HepG2 (cell line): ENCODE measurements around the gene TSPAN11. TPM values are rescaled to one million over a fixed set of nuclear protein-coding genes. Genes with fewer than 3 reads are reported as not detected.

ENCODE experiments used
- ATAC-seq: fragments of 200-7000 bp; cut with Tn5 transposase; 3 replicates; pipeline ENCODE4 v1.9.1; 2020; ENCODE audit warnings: mild to moderate bottlenecking, moderate library complexity
- BruUV-seq: library from RNA; stranded (reverse); fragments of 400-500 nt; replicated peaks from 2 replicates; lab custom pipeline; 2021; lab: Mats Ljungman, UMichigan
- CTCF ChIA-PET: fragments of 300-600 bp; formaldehyde crosslinking; extraction: SDS; loops from one replicate; lab custom pipeline; 2021; ENCODE audit warnings: low total read pairs, inconsistent platforms, low intra/inter-chr PET ratio; lab: Yijun Ruan, JAX
- POLR2A ChIA-PET: fragments of 350-600 bp; sonication (Branson Sonifier 250); formaldehyde crosslinking; loops from one replicate; lab custom pipeline; 2020; ENCODE audit warnings: antibody characterized with exemption, inconsistent platforms; lab: Yijun Ruan, JAX
- DNase-seq: peaks from one replicate; pipeline ENCODE4 v3.0.0-alpha.2; 2015; ENCODE audit warnings: low spot score
- FAIRE-seq: peaks from 3 replicates; lab custom pipeline; 2011; peaks lifted over from hg19 to GRCh38; lab: Jason Lieb, UNC
- H2AFZ ChIP-seq: one replicate; pipeline ENCODE4 v1.6.1; 2011; ENCODE audit warnings: low read length, inconsistent platforms
- H3K27ac ChIP-seq: fragments of 300-600 bp; 3 replicates; pipeline ENCODE4 v1.8.0; 2011; ENCODE audit warnings: mixed run types, mild to moderate bottlenecking, mixed read lengths, low read length, inconsistent platforms; ENCODE audit not compliant: insufficient read depth; ENCODE audit errors: extremely low read length
- H3K27me3 ChIP-seq, 2 experiments: fragments of 200-600 bp in 1 of 2; 2 replicates in 1 of 2; 3 replicates in 1 of 2; pipeline versions ENCODE4 v1.6.0 to v1.8.0; 2011; ENCODE audit warnings: low read length in 2 of 2, mild to moderate bottlenecking in 2 of 2, moderate library complexity in 2 of 2, inconsistent platforms in 1 of 2; ENCODE audit not compliant: insufficient read depth in 2 of 2, control insufficient read depth in 1 of 2
- H3K36me3 ChIP-seq, 2 experiments: fragments of 200-600 bp in 1 of 2; replicated peaks in 1 of 2; 2 replicates in 1 of 2; 3 replicates in 1 of 2; pipeline versions ENCODE4 v1.5.1 to v1.8.0; 2011; ENCODE audit warnings: low read length in 2 of 2, inconsistent platforms in 1 of 2; ENCODE audit not compliant: insufficient read depth in 2 of 2, control insufficient read depth in 1 of 2
- H3K4me1 ChIP-seq: 2 replicates; pipeline ENCODE4 v1.5.1; 2012; ENCODE audit warnings: low read length, inconsistent platforms; ENCODE audit not compliant: insufficient read depth
- H3K4me2 ChIP-seq: 2 replicates; pipeline ENCODE4 v1.6.0; 2011; ENCODE audit warnings: low read depth, low read length, inconsistent platforms
- H3K4me3 ChIP-seq, 3 experiments: fragments of 200-600 bp in 1 of 3; sonication (generic), shearing (Covaris generic) in 1 of 3; replicated peaks in 1 of 3; 2 replicates each; pipeline ENCODE4 v1.5.1; 2011 to 2016; ENCODE audit warnings: low read length in 3 of 3, inconsistent platforms in 2 of 3, low read depth in 2 of 3, mild to moderate bottlenecking in 2 of 3, control low read depth in 1 of 3, mixed read lengths in 1 of 3; ENCODE audit not compliant: insufficient read depth in 1 of 3
- H3K79me2 ChIP-seq: one replicate; pipeline ENCODE4 v1.6.1; 2011; ENCODE audit warnings: low read length, inconsistent platforms; ENCODE audit not compliant: insufficient read depth
- H3K9ac ChIP-seq: 2 replicates; pipeline ENCODE4 v1.6.0; 2011; ENCODE audit warnings: mild to moderate bottlenecking, low read depth, low read length, inconsistent platforms; ENCODE audit not compliant: insufficient read depth
- H3K9me3 ChIP-seq: 2 replicates; pipeline ENCODE4 v1.5.1; 2012; ENCODE audit warnings: mild to moderate bottlenecking, low read length
- H4K20me1 ChIP-seq: 2 replicates; pipeline ENCODE4 v1.6.0; 2011; ENCODE audit warnings: inconsistent platforms, mild to moderate bottlenecking, low read length, moderate library complexity; ENCODE audit not compliant: insufficient read depth
- CCAR2 ChIP-seq: fragments of 200-400 bp; formaldehyde crosslinking; optimal IDR thresholded peaks from 2 replicates; pipeline ENCODE3; 2018; ENCODE audit warnings: low read depth, mild to moderate bottlenecking, low read length, moderate library complexity
- TCF12 ChIP-seq, 2 experiments: fragments of 450-650 bp in 1 of 2; sonication (generic) in 1 of 2; formaldehyde crosslinking in 1 of 2; IDR thresholded peaks; 2 replicates each; pipeline versions ENCODE4 v1.6.1 to v1.8.0; 2017 to 2022; ENCODE audit warnings: antibody characterized with exemption in 1 of 2, mild to moderate bottlenecking in 1 of 2, missing genetic modification reagents in 1 of 2, moderate library complexity in 1 of 2
- ZKSCAN8 ChIP-seq: IDR thresholded peaks from 2 replicates; pipeline ENCODE4 v1.6.1; 2016; ENCODE audit warnings: borderline replicate concordance, missing genetic modification reagents, missing compliant biosample characterization
- ZMYM2 ChIP-seq: sonication (generic); formaldehyde crosslinking; IDR thresholded peaks from 2 replicates; pipeline ENCODE4 v1.8.0; 2022; ENCODE audit warnings: mild to moderate bottlenecking, missing genetic modification reagents
- ZNF232 ChIP-seq: sonication (generic); formaldehyde crosslinking; IDR thresholded peaks from 2 replicates; pipeline ENCODE4 v1.4.0; 2020; ENCODE audit warnings: missing genetic modification reagents, borderline replicate concordance
- ZNF234 ChIP-seq: sonication (generic); formaldehyde crosslinking; conservative IDR thresholded peaks from 2 replicates; pipeline ENCODE4 v1.5.1; 2020; ENCODE audit warnings: mild to moderate bottlenecking, missing genetic modification reagents
- WGBS: methylation state at CpG from one replicate; pipeline ENCODE4 v1.1.6; 2017; ENCODE audit warnings: low lambda C conversion rate; 5-methylcytosine and 5-hydroxymethylcytosine counted together
- in situ Hi-C: cut with HindIII; loops from 2 replicates; pipeline ENCODE4 v1.10.0; 2017; ENCODE audit warnings: low pct_unique_long_range_greater_than_20kb; ENCODE audit not compliant: extremely low pct_ligation_motif_present
- intact Hi-C: fragments of 100-400 bp; cut with micrococcal nuclease; formaldehyde crosslinking; loops from one replicate; pipeline ENCODE4 v1.10.0; 2022; ENCODE audit not compliant: unreplicated experiment
- polyA plus RNA-seq, 8 experiments: library from polyadenylated mRNA; depleted of rRNA in 3 of 8; stranded (reverse) in 7 of 8; unstranded in 1 of 8; fragments of >200 nt; fragmentation: Illumina TruSeq in 4 of 8; extraction: Trizol in 4 of 8; gene quantifications; 2 replicates each; pipeline versions ENCODE4 v1.2.1 to v1.2.3, GENCODE V29; 2011 to 2016; ENCODE audit warnings: low read depth in 4 of 8, missing spikeins in 1 of 8, mixed read lengths in 1 of 8; ENCODE audit not compliant: insufficient read depth in 1 of 8
- total RNA-seq, 5 experiments: library from RNA; depleted of rRNA; stranded (reverse); fragments of >200 nt; fragmentation: Illumina TruSeq; extraction: Trizol; gene quantifications; 2 replicates each; pipeline ENCODE4 v1.2.3, GENCODE V29; 2016; ENCODE audit warnings: low read depth in 1 of 5
- TF ChIP-seq, protein P1 (sequence below): sonication (generic); formaldehyde crosslinking; conservative IDR thresholded peaks from 2 replicates; pipeline ENCODE4 v1.4.0; 2020; ENCODE audit warnings: missing genetic modification reagents
- TF ChIP-seq, protein P2 (sequence below): IDR thresholded peaks from 2 replicates; pipeline ENCODE4 v1.6.1; 2016; ENCODE audit warnings: missing compliant biosample characterization, missing genetic modification reagents, borderline replicate concordance

The TSPAN11 gene
- total and polyA plus RNA-seq, 2 of the 13 experiments (the other 11 are each of a cell fraction or from before 2014, with no cell fraction given), result 0.01 to 0.07 TPM

DNA sequence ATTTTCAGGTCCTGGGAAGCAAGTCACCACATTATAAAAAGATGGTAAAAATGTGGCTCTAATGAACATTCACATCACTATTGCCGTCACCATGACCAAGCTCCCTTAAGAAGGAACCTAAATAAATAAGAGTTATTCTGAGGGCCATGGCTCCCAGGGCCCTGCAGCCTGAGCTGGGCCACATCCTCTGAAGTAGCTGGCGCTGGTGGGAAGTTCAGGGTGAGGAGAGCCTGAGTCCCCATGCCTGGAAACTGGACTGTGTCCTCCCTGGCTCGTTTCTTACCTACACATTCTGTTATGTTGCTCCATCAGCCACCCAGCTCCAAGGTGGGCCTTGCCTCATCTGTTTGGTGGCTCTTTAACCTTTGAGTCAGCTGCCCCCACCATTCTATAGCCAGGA, 42.5 kb downstream of the TSPAN11 start:
- ChIA-PET CTCF (no interaction called here), POLR2A (no interaction called here)
- H3K4me2 ChIP-seq, result no peak overlapping the region
- H3K27ac ChIP-seq, result no peak overlapping the region
- WGBS, result 29% methylated on average over 2 of the region's 3 CpGs
- no peak overlapping the region for H3K9ac ChIP-seq
- H3K36me3 ChIP-seq, result no peaks in the 10 kb centered on the region
- no peaks in the 10 kb centered on the region for H4K20me1 ChIP-seq
- no TSS peak for BruUV-seq
- TF ChIP-seq ZKSCAN8 (CRISPR knock-in tag), result no peak
- ATAC-seq, result no peak
- H3K9me3 ChIP-seq, result no peaks in the 10 kb centered on the region
- DNase-seq, result no peak
- in situ Hi-C loops, result no loop called here
- no peak for FAIRE-seq
- H3K4me3 ChIP-seq, result no peak overlapping the region
- H3K4me1 ChIP-seq, result no peaks in the 10 kb centered on the region
- intact Hi-C loops, result no loop called here
- no peak overlapping the region for H2AFZ ChIP-seq
- no peaks in the 10 kb centered on the region for H3K79me2 ChIP-seq
- peaks cover 5 to 50% of the 10 kb centered on the region in 2 experiments; a peak in 4 of 5 replicates for H3K27me3 ChIP-seq

DNA sequence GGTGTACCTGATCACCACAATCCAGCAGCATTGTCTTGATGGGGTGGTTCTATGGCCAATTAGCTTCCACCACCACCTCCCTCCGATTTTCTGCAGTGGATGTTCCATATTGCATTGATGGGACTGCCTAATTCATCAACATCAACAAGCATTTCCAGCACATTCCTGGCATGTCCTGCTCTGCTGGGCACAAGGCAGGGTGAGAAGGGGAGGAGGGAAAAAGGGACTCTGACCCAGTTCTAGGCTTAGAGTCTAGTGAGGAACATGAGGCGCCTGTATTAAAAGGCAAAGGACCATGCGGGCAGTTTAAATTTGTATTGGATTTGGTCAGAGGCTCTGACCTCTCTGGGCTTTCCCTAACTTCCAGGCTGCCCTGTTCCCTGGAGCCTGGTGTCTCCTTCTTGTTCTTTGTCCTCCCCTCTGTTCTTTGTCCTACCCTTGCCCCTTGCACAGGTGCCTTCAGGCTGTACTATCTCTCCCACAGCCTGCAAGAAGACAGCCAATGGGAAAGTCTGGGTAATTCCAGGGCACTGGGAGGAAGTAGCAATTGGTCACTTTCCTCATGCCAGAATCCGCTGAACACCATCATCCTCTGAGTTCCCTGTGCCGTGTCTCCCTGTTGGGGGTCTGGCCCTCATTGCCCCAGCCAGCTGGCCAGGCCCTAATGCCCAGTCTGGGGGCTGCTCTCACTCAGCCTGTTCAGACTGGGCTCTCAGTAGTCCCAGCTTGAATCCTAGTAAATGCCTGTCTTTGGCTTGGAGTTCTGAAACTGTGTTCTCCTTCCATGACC, 43.3 kb downstream of the TSPAN11 start:
- Histone ChIP-seq H3K36me3 (no peaks in the 10 kb centered on the region), H3K27ac (no peak overlapping the region), H3K9ac (no peak overlapping the region), H2AFZ (no peak overlapping the region), H3K4me1 (no peaks in the 10 kb centered on the region), H3K9me3 (no peaks in the 10 kb centered on the region), H3K4me2 (no peak overlapping the region), H3K27me3 (peaks cover 6 to 54% of the 10 kb centered on the region in 2 experiments; a peak in 4 of 5 replicates), H3K79me2 (no peaks in the 10 kb centered on the region), H3K4me3 (no peak overlapping the region), H4K20me1 (no peaks in the 10 kb centered on the region)
- WGBS, result 15% methylated on average over 5 of the region's 5 CpGs
- no peak for TF ChIP-seq CCAR2
- TF ChIP-seq, protein P1, sequence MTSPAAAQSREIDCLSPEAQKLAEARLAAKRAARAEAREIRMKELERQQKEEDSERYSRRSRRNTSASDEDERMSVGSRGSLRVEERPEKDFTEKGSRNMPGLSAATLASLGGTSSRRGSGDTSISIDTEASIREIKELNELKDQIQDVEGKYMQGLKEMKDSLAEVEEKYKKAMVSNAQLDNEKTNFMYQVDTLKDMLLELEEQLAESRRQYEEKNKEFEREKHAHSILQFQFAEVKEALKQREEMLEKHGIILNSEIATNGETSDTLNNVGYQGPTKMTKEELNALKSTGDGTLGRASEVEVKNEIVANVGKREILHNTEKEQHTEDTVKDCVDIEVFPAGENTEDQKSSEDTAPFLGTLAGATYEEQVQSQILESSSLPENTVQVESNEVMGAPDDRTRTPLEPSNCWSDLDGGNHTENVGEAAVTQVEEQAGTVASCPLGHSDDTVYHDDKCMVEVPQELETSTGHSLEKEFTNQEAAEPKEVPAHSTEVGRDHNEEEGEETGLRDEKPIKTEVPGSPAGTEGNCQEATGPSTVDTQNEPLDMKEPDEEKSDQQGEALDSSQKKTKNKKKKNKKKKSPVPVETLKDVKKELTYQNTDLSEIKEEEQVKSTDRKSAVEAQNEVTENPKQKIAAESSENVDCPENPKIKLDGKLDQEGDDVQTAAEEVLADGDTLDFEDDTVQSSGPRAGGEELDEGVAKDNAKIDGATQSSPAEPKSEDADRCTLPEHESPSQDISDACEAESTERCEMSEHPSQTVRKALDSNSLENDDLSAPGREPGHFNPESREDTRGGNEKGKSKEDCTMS (CRISPR knock-in tag), result no peak
- no peak for TF ChIP-seq ZNF232 (CRISPR knock-in tag)
- no peak for TF ChIP-seq ZMYM2
- TF ChIP-seq, protein P2, sequence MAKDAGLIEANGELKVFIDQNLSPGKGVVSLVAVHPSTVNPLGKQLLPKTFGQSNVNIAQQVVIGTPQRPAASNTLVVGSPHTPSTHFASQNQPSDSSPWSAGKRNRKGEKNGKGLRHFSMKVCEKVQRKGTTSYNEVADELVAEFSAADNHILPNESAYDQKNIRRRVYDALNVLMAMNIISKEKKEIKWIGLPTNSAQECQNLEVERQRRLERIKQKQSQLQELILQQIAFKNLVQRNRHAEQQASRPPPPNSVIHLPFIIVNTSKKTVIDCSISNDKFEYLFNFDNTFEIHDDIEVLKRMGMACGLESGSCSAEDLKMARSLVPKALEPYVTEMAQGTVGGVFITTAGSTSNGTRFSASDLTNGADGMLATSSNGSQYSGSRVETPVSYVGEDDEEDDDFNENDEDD (CRISPR knock-in tag), result no peak
- TF ChIP-seq TCF12 (IDR thresholded peaks at IDR 0.05), result no peak
- TF ChIP-seq TCF12 (CRISPR knock-in tag; IDR thresholded peaks at IDR 0.05), result no peak
- no peak for TF ChIP-seq ZNF234 (CRISPR knock-in tag)
- POLR2A ChIA-PET, result interaction anchor here (0.6 kb wide), 1 partner anchor 108 kb away, joined by 4 read pairs; no protein-coding TSS in a partner anchor
- intact Hi-C loops (no loop called here), in situ Hi-C loops (no loop called here)
- no peak for ATAC-seq
- CTCF ChIA-PET, result no interaction called here
- no TSS peak for BruUV-seq
- DNase-seq, result no peak
- no peak for FAIRE-seq
